HG02571 (cell line): ENCODE measurements around the gene TRAK1.

Source experiments
- ATAC-seq: cut with Tn5 transposase; IDR thresholded peaks from one replicate; pipeline ENCODE4 v1.9.1; 2021; ENCODE audit warnings: mild to moderate bottlenecking, moderate library complexity; ENCODE audit not compliant: unreplicated experiment

Gene TRAK1

DNA sequence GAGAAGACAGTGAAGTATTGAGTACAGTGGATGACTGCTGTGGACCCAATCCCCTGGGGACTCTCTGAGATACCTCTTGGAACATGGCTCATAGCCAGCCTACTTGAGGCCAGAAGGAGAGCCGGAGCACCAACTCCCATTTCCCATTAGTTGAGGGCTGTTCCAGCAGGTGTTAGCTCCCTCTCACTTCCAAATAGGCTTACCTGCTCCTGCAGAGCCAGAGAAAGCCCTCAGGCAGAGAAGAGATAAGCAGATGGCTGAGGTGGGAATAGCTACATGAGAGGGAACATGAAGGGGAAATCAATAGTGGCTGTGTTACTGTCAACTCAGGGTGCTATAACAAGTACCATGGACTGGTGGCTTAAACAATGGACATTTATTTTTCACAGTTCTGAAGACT is 179.4 kb downstream of the TRAK1 start:
- no peak for ATAC-seq

DNA sequence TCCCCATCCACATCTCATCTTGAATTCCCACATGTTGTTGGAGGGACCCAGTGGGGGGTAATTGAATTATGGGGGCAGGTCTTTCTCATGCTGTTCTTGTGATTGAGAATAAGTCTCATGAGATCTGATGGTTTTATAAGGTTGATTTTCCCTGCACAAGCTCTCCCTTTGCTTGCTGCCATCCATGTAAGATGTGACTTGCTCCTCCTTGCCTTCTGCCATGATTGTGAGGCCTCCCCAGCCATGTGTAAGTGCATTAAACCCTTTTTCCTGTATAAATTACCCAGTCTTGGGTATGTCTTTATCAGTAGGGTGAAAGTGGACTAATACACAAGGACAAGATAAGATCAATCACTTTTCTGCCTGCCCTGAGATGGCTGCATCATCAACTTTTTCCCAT is 180.6 kb downstream of the TRAK1 start:
- no peak for ATAC-seq

GRCh38 chr3:42273361-42273760 is 182.2 kb downstream of the TRAK1 start:
- no peak for ATAC-seq

DNA sequence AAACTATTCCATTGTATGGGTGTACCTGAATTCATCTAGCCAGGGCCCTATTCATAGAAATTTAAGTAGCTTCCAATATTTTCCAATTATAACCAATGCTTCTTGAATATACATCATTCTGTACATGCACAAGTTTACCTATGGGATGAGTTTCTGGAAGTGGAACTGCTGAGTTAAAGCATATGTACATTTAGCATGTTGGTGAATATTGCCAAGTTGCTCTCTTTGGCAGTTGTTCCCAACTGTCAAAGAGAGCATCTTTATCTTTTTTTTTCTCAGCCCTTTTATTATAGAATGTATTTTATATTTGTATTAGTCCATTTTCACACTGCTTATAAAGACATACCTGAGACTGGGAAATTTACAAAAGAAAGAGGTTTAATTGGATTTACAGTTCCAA is 183.1 kb downstream of the TRAK1 start:
- no peak for ATAC-seq

DNA sequence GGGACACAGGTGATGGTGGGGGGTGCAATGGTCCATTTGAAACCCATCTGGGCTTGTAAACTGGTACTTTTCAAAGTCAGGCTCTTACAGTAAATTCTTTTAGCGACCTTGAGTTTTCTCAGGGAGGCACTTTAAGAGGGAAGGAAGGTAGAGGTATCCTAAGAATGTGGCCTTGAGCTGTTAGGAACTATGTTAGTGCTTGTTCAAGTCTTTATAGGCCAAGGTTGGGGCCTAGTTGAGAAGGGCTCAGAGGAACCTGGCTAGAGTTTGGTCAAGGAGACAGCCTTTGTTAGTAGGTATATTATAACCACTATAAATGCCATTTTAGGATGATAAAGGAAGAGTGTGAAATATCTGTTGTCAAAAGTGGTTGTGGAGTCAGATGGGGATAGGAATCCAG is 184.1 kb downstream of the TRAK1 start:
- ATAC-seq = no peak
